ENCODE results near the gene BRD7. TPM values are rescaled to one million over a fixed set of nuclear protein-coding genes. Genes with fewer than 3 reads are reported as not detected.

BRD7 gene
- total and polyA plus RNA-seq, 2 donors (not counting 3 experiments of a cell fraction or from before 2014, with no cell fraction given): 17.1 to 69.1 TPM

DNA sequence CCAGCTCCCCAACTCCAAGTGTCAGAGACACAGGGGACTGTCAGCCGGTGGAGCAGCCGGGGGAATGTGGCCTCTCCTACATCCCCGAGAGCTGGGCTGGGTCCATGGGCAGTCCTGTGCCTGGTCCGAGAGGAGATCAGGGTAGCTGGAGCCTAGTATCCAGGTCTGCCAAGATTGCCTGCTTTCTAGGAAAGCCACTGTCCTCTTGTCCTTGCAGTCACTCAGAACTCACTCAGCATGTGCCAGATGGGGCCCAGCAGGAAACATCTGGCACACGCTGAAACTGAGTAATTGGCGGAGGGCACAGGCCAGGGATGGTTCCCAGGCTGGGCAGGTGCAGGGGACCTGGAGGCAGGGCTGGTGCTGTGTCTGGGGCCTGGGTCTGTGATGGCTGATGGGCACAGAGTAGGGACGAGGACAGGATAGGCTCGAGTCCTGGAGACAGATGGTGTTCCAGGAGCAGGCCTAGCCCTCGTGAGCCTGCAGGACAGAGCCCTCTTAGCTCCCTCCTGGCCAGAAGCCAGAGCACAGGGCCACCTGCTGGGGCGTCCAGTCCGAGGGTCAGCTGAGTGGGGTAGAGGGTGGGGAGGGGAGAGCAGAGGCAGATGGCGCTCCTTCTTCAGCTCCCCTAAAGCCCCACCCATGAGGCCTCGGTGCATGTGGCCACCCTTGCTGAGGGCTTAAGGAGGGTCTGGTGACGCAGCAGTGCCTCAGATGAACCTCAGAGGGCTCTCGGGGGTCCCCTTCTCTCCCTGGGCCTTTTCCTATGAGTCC lies 71.3 kb downstream of the BRD7 start:
- no peaks in the 10 kb centered on the region for H3K4me1 ChIP-seq (ENCODE audit: control insufficient read depth, extremely low read depth, insufficient read depth, low read length)
- no peak overlapping the region for H3K4me3 ChIP-seq (replicated peaks in 1 of 3; ENCODE audit: insufficient read depth in 1 of 3, low read depth in 1 of 3, low read length in 3 of 3)
- H3K9ac ChIP-seq (replicated peaks; ENCODE audit: extremely low read depth, insufficient read depth, low read length): no peak overlapping the region
- H3K27me3 ChIP-seq (ENCODE audit: control insufficient read depth in 2 of 2, insufficient read depth in 2 of 2, low read length in 2 of 2): no peaks in the 10 kb centered on the region
- DNase-seq (ENCODE audit: low read depth, low spot score) (no peak), FAIRE-seq (no peak)
- H4K20me1 ChIP-seq (replicated peaks; ENCODE audit: control insufficient read depth, extremely low read depth, insufficient read depth, low read length): no peaks in the 10 kb centered on the region
- BruUV-seq (replicated peaks): no TSS peak
- H3K9me3 ChIP-seq (replicated peaks; ENCODE audit: control insufficient read depth, insufficient read depth, low read length): no peaks in the 10 kb centered on the region
- no peaks in the 10 kb centered on the region for H3K36me3 ChIP-seq (ENCODE audit: control insufficient read depth in 2 of 2, extremely low read depth in 1 of 2, insufficient read depth in 2 of 2, low read length in 2 of 2)
- ChIA-PET POLR2A (no interaction called here), CTCF (interaction anchor here (0.8 to 1.8 kb wide), 2 partner anchors 57 to 509 kb away, joined by 4 to 7 read pairs; no protein-coding TSS in a partner anchor)
- TF ChIP-seq EZH2 (IDR thresholded peaks at IDR 0.05; ENCODE audit: borderline replicate concordance, low read depth, low read length, severe bottlenecking): no peak
- TF ChIP-seq, protein P1, sequence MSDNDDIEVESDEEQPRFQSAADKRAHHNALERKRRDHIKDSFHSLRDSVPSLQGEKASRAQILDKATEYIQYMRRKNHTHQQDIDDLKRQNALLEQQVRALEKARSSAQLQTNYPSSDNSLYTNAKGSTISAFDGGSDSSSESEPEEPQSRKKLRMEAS (IDR thresholded peaks at IDR 0.05; ENCODE audit: insufficient read depth, insufficient read length): no peak
- TF ChIP-seq POLR2A (IDR thresholded peaks at IDR 0.05; ENCODE audit: low read depth, low read length): no peak
- no peak for TF ChIP-seq GATA2 (IDR thresholded peaks at IDR 0.05; ENCODE audit: insufficient read depth, insufficient read length, low read depth, low read length)
- no peak for TF ChIP-seq JUN (IDR thresholded peaks at IDR 0.05; ENCODE audit: borderline replicate concordance, insufficient read depth, insufficient read length, low read depth)
- TF ChIP-seq POLR2AphosphoS5 (IDR thresholded peaks at IDR 0.05; ENCODE audit: insufficient read depth, low read depth, low read length): no peak
- TF ChIP-seq FOS (IDR thresholded peaks at IDR 0.05; ENCODE audit: borderline replicate concordance, insufficient read depth, low read length): no peak
- no peak for TF ChIP-seq MYC (IDR thresholded peaks at IDR 0.05; ENCODE audit: low read depth, low read length)
- TF ChIP-seq, protein P2, sequence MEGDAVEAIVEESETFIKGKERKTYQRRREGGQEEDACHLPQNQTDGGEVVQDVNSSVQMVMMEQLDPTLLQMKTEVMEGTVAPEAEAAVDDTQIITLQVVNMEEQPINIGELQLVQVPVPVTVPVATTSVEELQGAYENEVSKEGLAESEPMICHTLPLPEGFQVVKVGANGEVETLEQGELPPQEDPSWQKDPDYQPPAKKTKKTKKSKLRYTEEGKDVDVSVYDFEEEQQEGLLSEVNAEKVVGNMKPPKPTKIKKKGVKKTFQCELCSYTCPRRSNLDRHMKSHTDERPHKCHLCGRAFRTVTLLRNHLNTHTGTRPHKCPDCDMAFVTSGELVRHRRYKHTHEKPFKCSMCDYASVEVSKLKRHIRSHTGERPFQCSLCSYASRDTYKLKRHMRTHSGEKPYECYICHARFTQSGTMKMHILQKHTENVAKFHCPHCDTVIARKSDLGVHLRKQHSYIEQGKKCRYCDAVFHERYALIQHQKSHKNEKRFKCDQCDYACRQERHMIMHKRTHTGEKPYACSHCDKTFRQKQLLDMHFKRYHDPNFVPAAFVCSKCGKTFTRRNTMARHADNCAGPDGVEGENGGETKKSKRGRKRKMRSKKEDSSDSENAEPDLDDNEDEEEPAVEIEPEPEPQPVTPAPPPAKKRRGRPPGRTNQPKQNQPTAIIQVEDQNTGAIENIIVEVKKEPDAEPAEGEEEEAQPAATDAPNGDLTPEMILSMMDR (IDR thresholded peaks at IDR 0.05; ENCODE audit: extremely low read depth in 1 of 2, insufficient read depth in 1 of 2, low read depth in 1 of 2, low read length in 2 of 2): no peak
- H3K9me1 ChIP-seq (replicated peaks; ENCODE audit: control insufficient read depth, extremely low read depth, insufficient read depth, low read length): no peaks in the 10 kb centered on the region
- no peaks in the 10 kb centered on the region for H3K79me2 ChIP-seq (ENCODE audit: control insufficient read depth, insufficient read depth, low read length)
- dilution Hi-C loops (cut with MboI; ENCODE audit: extremely low pct_ligation_motif_present, low sequenced_read_pairs): no loop called here
- H2AFZ ChIP-seq (ENCODE audit: low read depth, low read length): no peak overlapping the region
- no peak overlapping the region for H3K27ac ChIP-seq (ENCODE audit: insufficient read depth, low read depth, low read length)
- no peak overlapping the region for H3K4me2 ChIP-seq (ENCODE audit: insufficient read depth, low read length)
- intact Hi-C loops (cut with micrococcal nuclease): no loop called here
